Esophagus squamous epithelium (tissue), 4 donors: ENCODE data around the gene ESRRB.

Experiments
- CTCF ChIP-seq, 6 experiments: fragments of 450-650 bp in 4 of 6; fragments of 200-600 bp in 2 of 6; sonication (generic) in 2 of 6; IDR thresholded peaks; one replicate each; pipeline ENCODE4 v1.5.1; 2016 to 2019; ENCODE audit warnings: antibody characterized with exemption in 6 of 6, mild to moderate bottlenecking in 4 of 6, moderate library complexity in 4 of 6
- POLR2A ChIP-seq, 4 donors: fragments of 450-650 bp; IDR thresholded peaks; one replicate each; pipeline ENCODE4 v1.6.1; 2017; ENCODE audit warnings: antibody characterized with exemption in 4 of 4, mild to moderate bottlenecking in 4 of 4, moderate library complexity in 3 of 4

DNA sequence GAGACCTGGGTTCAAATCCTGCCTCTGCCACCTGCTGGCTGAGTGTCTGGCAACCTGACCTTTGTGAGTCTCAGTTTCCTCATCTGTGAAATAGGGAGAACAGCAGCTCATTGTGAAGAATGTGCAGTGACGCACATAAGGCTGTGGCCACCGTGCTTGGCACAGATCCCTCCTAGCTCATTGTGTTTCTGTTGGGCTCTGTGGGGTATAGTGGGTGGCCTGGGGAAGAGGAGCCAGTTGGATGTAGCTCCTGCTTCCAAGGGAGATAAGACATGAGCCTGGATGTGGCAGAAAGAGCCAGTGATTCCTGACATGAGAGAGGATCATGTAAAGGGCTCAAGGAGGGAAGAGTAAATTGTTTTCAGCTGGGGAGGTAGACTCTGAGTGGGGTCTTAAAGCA is 120.0 kb downstream of the ESRRB start:
- TF ChIP-seq POLR2A (IDR thresholded peaks at IDR 0.05): no peak
- TF ChIP-seq CTCF (IDR thresholded peaks at IDR 0.05): no peak
